C4-2B (cell line): ENCODE measurements around the gene SOAT2.

Experiments used
- ZFX ChIP-seq: fragments of 450-650 bp; IDR thresholded peaks from 2 replicates; pipeline ENCODE4 v1.6.1; 2017
- TF ChIP-seq, protein P1 (sequence below): fragments of 450-650 bp; conservative IDR thresholded peaks from 2 replicates; pipeline ENCODE4 v1.5.1; 2017; ENCODE audit warnings: mild to moderate bottlenecking

- TF ChIP-seq, protein P1, sequence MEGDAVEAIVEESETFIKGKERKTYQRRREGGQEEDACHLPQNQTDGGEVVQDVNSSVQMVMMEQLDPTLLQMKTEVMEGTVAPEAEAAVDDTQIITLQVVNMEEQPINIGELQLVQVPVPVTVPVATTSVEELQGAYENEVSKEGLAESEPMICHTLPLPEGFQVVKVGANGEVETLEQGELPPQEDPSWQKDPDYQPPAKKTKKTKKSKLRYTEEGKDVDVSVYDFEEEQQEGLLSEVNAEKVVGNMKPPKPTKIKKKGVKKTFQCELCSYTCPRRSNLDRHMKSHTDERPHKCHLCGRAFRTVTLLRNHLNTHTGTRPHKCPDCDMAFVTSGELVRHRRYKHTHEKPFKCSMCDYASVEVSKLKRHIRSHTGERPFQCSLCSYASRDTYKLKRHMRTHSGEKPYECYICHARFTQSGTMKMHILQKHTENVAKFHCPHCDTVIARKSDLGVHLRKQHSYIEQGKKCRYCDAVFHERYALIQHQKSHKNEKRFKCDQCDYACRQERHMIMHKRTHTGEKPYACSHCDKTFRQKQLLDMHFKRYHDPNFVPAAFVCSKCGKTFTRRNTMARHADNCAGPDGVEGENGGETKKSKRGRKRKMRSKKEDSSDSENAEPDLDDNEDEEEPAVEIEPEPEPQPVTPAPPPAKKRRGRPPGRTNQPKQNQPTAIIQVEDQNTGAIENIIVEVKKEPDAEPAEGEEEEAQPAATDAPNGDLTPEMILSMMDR, result no peak
- no peak for TF ChIP-seq ZFX
Observed at GRCh38 chr12:53062977-53063707, 40.1 kb upstream of the SOAT2 start.
